NCI-H524 (cell line): Measurements from ENCODE around the gene MPV17L2.
"Not testable (repeated sequence)": the region's sequence is repeated elsewhere in the genome, so short reads cannot be mapped to it uniquely, and the experiment has no call there.

Experiments
- DNase-seq, 2 experiments: peaks; one replicate each; lab custom pipeline; 2025; lab: John Stamatoyannopoulos, UW

The MPV17L2 gene

DNA sequence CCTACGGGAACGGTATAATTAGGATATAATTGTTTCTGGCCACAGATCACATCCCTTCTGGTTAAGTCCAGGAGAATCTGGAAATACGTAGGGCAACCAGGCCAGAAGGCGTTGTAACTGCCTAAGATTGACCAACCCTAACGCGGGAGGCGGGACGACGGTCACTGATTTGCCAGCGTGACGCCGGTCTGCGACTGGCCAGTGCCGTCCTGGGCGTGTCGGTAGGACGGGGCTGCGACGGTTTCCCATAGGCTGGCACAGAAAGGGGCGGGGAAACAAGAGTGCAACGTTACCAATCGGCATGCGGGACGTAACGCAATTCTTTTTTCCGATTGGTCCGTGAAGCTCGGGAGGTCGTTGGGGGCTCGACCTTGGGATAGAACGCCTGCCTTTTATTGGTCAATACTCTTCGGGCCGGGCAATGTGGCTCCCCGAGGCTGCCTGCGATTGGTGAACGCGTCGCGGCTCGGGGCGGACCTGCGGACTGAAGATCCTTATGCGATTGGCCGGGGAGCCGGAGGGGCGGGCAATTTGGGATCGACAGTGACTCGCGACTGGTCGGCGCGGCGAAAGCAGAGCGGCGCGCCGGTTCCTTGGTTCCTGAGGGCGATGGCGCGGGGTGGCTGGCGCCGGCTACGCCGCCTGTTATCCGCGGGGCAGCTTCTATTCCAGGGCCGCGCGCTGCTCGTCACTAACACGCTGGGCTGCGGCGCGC is at the start of gene MPV17L2:
MPV17L2 (plus strand) TSS at position 546 of the 715 bp plus-strand sequence; CDS start at position 610, 64 bp downstream.
- peak; percentile 100 for DNase-seq

DNA sequence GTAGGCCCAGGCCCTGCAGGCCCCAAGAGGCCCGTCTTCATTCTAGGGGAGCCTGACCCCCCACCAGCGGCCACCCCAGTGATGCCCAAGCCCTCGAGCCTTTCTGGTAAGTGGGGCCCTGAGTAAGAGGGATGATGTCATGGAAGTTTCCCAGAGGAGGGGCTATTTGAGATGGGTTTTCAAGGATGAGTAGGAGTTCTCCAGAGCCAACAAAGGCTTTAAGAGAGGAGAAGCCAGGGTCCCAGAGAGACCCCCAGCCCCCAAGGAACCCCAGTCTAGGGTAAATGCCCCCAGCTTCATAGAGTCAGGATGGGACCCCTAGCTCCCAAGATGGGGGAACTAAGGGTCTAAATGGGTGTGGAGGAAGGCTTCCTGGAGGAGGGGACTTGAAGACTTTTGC is 49.1 kb upstream of the MPV17L2 start:
- DNase-seq: no peak

DNA sequence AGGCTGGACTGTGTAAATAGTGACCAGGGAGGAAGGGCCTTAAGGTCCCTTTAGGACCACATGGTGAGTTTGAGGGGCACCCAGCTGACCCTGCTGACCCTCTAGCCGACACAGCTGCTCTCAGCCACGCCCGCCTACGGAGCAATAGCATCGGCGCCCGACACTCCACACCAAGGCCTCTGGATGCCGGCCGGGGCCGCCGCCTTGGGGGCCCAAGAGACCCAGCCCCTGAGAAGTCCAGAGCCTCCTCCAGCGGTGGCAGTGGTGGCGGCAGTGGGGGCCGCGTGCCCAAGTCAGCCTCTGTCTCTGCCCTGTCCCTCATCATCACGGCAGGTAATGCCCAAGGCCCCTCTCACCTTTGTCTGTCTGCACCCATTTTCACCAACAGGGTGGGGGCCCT is 48.7 kb upstream of the MPV17L2 start:
- no peak for DNase-seq

DNA sequence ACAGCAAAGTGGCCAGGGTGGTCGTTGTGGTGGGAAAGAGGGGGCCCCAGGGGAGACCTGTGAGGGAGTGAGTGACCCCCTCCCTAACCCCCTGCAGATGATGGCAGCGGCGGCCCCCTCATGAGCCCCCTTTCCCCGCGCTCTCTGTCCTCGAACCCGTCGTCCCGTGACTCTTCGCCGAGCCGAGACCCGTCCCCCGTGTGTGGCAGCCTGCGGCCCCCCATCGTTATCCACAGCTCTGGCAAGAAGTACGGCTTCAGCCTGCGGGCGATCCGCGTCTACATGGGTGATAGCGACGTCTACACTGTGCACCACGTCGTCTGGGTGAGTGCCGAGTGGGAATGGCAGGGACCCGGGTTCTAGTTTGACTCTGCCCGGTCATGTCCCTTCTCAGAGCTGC is 48.1 kb upstream of the MPV17L2 start:
- no peak for DNase-seq

DNA sequence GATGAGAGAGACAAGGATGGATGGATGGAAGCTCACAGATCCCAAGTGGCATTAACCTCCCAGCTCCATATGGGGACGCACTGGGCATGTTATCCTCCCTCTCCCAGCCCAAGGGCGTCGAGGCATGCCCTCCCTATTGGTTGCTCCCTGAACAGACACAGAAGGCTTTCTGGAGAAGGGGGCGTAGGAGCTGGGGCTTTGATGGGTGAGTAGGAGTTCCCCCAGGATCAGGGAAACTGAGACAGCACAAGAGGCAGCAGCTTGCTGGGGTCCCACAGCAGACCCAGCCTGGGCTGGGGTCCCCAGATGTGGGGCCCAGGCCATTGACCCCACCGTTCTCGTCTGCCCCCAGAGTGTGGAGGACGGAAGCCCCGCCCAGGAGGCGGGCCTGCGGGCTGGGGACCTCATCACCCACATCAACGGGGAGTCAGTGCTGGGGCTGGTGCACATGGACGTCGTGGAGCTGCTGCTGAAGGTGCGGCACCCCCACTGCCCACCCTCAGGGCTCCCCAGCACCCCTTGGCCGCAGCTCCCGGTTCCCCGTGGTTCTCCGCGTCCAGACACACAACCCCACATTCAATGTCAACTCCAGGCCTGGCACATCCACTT is 47.5 kb upstream of the MPV17L2 start:
- DNase-seq: no peak

DNA sequence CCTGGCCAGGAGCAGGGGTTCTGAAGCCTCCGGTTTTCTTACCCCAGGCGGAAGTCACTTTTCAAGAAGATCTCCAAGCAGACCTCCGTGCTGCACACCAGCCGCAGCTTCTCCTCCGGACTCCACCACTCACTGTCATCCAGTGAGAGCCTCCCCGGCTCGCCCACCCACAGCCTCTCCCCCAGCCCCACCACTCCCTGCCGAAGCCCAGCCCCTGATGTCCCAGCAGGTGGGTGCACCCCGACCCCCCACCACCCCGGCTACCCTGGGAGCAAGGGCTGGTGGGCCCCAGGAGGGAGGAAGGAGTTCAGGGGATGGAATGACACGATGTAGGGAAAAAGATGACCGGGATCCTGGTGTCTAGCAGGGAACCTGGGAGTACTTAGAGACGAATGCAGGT is 45.6 kb upstream of the MPV17L2 start:
- DNase-seq: no peak

DNA sequence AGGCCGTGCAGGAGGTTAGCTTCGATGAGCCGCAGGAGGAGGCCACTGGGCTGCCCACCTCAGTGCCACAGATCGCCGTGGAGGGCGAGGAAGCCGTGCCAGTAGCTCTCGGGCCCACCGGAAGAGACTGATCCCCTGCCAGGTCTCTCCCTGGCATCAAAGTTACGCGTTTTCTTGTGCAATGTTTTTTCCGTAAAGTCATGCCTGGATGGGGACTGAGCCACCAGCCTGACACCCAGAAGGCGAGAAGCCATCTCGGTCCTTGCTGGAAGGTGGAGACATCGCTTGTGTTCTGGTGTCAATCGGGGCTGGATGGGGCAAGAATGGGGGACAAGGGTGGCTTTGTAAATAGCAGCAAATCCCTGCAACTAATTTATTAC is 43.4 kb upstream of the MPV17L2 start:
- no peak for DNase-seq

DNA sequence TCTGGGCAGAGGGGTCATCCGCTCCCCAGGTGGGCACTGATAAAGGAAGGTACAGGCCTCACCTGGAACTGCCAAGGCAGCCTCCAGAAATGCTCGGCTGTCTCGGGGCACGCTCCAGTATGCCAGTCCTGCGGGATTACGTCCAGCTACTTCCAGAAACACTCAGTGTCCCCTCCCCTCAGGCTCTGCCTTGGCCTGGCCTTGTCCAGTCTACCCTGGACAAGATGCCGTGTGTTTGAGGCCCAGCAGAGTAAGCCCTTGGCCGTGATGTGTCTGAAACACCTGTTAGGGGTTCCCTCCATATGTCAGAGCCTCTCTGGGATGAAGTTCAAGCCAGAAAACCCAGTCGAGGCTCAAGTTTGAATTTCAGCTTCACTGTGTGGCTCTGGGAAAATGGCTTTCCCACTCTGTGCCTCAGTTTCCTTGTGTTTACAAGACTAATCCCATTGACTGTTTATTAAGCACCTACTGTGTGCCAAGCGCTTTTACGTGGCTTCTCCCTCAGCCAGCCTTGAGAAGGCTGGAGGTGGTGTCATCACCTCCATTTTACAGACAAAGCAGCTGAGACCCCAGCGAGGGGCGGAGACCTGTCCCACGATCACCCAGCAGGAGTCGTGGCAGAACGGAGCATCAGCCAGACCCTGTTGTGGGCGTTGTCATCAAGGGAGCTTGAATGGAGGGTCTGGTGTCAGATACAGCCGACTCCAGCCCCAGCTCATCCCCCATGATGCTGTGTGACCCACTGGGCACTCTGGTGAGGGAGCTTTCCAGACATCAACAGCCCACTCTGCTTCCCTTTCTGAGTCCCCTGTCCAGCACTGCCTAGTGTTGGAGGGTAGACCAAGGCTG is 42.0 kb upstream of the MPV17L2 start:
- no peak for DNase-seq

DNA sequence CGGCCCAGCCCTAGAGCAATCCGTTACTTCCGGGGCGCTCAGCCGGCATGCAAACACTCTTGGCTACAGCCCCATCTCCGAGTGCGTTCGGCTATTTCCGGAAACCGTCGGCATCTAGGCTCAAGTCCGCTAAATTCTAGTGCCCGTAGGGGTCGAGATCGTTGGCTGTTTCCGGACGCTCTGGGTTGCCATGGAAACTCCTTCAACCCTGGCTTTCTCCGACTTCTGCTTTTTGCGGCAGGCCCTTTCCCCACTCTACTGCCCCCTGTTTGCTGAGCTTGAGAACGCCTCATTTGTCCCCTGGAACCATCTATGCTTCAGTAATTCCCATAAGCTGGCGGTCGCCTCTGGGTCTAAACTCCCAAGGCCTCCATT is 40.6 kb upstream of the MPV17L2 start:
- DNase-seq: peak; percentile 99 to 100

DNA sequence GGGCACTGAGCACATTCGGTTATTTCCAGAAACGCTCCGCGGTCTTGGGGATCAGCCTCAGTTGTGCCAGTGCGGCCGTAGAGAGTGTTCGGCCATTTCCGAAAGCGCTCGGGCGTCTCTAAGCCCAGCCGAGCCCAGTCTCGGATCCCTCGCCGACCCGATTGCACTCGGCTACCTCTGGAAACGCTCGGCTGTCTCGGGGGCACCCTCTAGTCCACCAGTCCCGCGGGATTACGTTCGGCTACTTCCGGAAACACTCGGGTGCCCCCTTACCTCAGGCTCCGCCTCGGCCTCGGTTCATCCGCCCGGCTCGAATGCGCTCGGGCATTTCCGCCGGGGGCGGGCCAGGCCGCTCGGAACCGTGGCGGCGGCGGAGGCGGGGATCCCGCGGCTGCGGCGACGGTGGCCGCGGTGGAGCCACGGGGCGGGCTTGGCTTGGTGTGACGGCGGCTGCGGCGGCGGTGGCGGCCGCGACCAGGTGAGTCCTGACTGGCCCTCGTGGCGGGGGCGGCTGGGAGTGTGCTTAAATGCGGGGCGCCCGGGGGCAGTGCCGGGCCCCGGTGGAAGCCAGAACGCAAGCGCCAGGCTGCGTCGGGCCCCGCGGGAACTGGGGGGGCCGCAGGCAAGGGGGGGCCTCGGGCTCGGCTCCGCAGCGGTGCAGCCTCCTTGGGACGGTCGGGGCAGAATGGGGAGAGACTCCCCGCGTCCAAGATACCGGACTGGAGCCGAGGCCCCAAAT is 40.0 kb upstream of the MPV17L2 start, which contains the start of gene PIK3R2:
PIK3R2 (plus strand) TSS at position 347 of the 739 bp plus-strand sequence. CDS start 2,717 bp downstream, outside the sequence.
- peak; percentile 99 to 100 for DNase-seq

DNA sequence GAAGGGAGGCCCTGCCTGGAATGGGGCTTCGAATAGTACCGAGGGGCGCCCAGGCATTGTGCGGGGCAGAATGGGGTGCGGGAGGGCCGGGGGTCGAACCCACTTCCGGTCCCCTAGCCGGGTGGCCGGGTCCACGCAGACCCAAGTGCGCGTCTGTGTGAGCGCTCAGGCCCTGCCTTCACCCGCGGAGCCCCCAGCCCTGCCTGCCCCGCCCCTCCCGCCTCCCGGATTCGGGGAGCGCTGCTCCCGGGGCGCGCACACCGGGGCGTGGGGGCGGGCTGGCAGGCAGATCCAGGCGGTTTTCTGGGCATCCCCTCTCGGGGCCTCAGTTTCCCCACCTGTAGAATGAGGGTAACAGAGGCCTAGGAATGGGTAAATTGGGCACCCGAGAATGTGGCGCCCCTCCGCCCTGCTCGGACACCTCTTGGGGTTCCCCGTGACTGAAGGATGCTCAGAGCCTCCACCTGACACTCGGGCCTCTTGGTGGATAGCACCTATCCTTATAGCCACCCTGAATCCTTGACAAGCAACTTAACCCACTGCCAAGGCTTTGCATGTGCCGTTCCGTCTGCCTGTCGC is 39.4 kb upstream of the MPV17L2 start:
- DNase-seq: no peak

DNA sequence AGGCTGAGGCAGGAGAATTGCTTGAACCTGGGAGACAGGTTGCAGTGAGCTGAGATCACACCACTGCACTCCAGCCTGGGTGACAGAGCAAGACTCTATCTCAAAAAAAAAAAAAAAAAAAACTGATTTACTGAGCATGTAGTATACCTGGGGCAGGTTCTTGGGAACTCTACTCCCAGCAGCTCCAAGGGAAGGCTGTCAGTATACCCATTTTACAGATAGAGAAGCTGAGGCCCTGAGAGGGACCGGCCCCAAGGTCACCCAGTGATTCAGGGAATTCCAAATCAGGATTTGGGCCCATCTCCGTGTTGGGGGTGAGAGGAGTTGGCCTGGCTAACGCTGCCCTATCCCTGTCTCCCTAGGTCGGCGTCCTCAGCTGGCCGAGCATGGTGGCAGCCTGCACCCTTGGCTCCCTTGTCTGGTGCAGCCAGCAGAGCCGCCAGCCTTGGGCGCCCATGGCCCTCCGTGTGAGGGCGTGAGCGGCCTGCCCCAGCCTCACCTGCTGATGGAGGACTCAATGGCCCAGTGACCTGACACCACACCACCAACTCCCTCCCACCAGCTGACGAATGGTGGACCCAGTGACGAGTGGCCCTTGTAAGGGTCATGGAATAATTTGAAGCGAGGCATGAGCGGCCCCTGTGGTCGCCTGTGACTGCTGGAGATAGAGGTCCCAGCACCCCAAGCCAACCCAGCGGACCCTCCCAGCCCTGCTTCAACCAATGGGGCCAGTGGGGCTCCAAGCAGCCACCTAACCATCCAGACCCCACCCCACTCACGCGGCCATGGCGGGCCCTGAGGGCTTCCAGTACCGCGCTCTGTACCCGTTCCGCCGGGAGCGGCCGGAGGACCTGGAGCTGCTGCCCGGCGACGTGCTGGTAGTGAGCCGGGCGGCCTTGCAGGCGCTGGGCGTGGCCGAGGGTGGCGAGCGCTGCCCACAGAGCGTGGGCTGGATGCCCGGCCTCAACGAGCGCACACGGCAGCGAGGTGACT is 37.6 kb upstream of the MPV17L2 start:
- DNase-seq: no peak

DNA sequence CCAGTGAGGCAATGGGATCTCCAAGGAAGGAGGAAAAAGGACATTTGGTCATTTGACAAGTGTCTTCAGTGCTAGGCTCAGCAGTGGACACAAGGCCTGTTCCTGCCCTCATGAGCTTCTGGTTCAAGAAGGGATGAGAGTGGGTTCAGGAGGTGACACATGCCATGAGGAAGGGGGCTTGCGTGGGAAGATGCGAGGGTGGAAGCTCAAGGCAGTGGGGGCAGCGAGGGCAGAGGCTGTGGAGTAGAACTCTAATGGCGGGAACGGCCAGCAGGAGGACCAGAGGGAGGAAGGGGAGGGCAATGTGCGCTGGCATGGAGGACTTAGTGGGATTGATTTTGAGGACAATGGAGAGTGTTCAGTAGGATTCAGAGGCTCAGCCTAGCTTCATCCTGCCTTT is 36.8 kb upstream of the MPV17L2 start:
- no peak for DNase-seq

DNA sequence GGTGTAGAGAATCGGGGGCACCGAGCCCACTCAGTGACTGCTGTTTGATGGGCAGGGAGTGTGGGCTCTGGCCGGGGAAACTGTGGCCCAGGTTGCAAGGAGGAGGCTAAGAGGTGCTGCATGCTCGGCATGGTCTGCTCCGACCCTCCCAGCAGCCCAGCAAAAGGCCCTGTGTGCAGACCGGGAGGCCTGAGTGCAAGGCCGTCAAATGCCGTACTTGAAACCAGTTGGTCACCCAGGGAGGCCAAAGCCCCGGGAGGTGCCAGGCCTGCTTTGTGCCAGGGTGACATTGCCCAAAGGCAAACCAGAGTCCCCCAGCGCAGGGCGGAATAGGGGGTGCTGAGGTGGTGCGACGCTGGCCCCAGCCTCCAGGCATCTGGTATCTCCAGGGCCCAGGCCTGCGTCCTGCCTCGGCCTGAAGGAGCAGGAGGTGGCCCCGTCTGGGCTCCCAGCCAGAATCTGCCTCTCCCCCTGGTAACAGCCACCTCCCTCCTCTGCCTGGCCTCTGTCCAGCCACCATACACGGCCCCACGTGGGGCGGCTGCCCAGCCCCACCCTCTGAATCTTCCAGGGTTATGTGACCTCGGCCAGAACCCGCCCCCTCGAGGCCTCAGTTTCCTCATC is 36.1 kb upstream of the MPV17L2 start:
- peak; percentile 95 to 97 for DNase-seq

DNA sequence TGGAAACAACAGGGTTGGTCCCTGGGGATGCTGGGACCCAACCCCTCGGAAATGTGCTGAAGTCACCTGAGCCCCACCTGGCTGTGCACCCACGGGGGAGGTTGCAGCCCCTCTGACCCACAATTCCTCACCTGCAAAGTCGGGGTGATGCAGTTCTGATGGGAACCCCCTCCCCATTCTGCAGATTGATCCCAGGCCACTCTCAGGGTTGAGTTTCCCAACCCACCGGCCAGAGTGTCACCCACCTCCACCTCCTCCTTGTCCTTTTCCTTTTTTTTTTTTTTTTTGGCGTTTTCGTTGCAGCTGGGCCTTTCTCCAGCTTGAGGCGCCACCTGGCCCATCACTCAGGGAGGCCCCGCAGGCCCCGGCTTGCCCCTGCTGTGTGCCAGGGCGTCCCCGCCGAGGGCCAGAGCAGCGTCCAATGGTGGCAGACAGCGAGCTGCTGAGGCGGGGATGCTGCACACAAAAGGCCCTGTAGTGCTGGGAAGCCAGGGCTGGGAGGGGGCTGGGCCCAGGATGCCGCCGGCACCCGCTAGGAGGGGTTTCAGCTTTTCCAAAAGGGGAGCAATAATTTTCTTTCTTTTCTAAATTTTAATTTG is 35.5 kb upstream of the MPV17L2 start:
- peak; percentile 84 to 95 for DNase-seq

DNA sequence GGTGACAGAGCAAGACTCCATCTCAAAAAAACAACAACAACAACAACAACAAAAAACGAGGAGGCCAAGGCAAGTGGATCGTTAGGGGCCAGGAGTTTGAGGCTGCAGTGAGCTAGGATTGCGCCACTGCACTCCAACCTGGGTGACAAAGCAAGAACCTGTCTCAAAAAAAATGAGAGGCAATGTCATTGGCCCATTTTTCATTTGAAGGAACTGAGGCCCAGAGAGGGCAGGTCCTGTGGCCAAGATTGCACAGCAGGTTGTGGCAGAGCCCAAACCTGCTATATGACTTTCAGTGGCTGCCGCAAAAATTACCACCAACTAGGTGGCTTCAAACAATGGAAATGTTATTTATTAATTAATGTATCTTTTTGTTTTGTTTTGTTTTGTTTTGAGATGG is 34.6 kb upstream of the MPV17L2 start:
- DNase-seq: no peak

DNA sequence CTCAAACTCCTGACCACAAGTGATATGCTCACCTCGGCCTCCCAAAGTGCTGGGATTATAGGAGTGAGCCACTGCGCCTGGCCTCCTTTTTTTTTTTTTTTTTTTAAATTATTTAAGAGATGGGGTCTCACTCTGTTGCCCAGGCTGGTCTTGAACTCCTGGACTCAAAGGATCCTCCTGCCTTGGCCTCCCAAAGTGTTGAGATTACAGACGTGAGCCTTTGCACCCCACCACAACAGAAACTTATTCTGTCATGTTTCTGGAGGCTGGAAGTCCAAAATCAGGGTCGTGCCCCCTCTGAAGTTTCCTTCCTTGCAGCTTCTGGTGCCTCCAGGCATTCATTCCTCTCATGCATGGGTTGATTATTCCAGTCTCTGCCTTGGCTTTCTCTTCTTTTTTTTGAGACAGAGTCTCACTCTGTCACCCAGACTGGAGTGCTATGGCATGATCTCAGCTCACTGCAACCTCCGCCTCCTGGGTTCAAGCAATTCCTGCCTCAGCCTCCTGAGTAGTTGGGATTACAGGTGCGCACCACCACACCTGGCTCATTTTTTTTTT is 33.9 kb upstream of the MPV17L2 start:
- DNase-seq: not testable (repeated sequence)

DNA sequence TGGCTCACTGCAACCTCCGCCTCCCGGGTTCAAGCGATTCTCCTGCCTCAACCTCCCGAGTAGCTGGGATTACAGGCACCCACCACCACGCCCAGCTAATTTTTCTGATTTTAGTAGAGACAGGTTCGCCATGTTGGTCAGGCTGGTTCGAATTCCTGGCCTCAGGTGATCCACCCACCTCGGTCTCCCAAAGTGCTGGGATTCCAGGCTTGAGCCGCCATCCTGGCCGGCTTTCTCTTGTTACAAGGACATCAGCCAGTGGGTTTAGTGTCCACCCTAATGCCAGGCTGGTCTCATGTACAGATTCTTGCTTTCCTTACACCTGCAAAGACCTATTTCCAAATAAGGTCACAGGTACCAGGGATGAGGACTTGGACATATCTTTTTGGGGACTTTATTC is 33.2 kb upstream of the MPV17L2 start:
- DNase-seq: no peak

DNA sequence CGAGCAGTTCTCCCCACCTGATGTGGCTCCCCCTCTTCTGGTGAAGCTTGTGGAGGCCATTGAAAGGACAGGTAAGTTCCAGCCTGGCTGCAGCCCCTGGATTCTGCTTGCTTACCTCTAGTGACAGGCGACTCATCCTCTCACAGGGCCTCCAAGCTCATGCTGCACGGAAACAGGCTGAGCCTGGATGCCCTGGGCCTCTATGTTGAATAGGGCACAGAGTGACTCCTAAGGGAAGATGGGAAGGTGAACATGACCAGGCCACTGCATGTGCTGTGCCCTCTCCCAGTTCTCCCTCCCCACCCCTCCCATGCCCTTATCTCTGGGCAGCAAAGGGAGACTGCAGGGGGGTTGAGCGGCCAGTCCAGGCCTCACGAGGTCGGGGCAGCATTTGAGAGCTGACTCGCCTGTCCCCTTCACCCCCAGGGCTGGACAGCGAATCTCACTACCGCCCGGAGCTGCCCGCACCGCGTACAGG is 32.5 kb upstream of the MPV17L2 start:
- no peak for DNase-seq
